ENCODE results near the gene FAM131A.

FAM131A gene

GRCh38 chr3:184337399-184337714 is at the start of gene FAM131A:
TSS of gene FAM131A (plus strand) at chr3:184337600. CDS start at chr3:184337631, 31 bp downstream.
- DNase-seq (ENCODE audit: low spot score), result peak; percentile 47

GRCh38 chr3:184289426-184289938 is 47.9 kb upstream of the FAM131A start:
- peak; percentile 81 for DNase-seq (ENCODE audit: low spot score)

GRCh38 chr3:184290331-184290730 is 47.1 kb upstream of the FAM131A start:
- DNase-seq (ENCODE audit: low spot score), result no peak

- no peak for DNase-seq (ENCODE audit: low spot score)
These were observed 46.2 kb upstream of the FAM131A start for GRCh38 chr3:184291044-184291737.

- no peak for DNase-seq (ENCODE audit: low spot score)
These were observed 45.5 kb upstream of the FAM131A start for GRCh38 chr3:184291738-184292445.

GRCh38 chr3:184295771-184296170 is 41.6 kb upstream of the FAM131A start:
- DNase-seq (ENCODE audit: low spot score), result no peak

GRCh38 chr3:184296616-184297015 is 40.8 kb upstream of the FAM131A start:
- DNase-seq (ENCODE audit: low spot score), result no peak

- peak; percentile 99 for DNase-seq (ENCODE audit: low spot score)
These were observed 38.5 kb upstream of the FAM131A start, which contains the start of gene PSMD2 for GRCh38 chr3:184298759-184299487. TSS of gene PSMD2 (plus strand) at chr3:184299241. CDS start at chr3:184299267, 26 bp downstream.

- peak; percentile 22 for DNase-seq (ENCODE audit: low spot score)
These were observed 37.7 kb upstream of the FAM131A start for GRCh38 chr3:184299488-184300377.

GRCh38 chr3:184300378-184300720 is 37.1 kb upstream of the FAM131A start:
- peak; percentile 6 for DNase-seq (ENCODE audit: low spot score)

GRCh38 chr3:184305577-184305976 is 31.8 kb upstream of the FAM131A start:
- DNase-seq (ENCODE audit: low spot score), result no peak

GRCh38 chr3:184306341-184306972 is 30.9 kb upstream of the FAM131A start:
- no peak for DNase-seq (ENCODE audit: low spot score)

GRCh38 chr3:184307915-184308314 is 29.5 kb upstream of the FAM131A start:
- no peak for DNase-seq (ENCODE audit: low spot score)

- no peak for DNase-seq (ENCODE audit: low spot score)
These were observed 28.7 kb upstream of the FAM131A start for GRCh38 chr3:184308744-184309143.

GRCh38 chr3:184311633-184312032 is 25.8 kb upstream of the FAM131A start:
- DNase-seq (ENCODE audit: low spot score), result no peak

- DNase-seq (ENCODE audit: low spot score), result peak; percentile 98
These were observed 23.1 kb upstream of the FAM131A start, which contains the start of gene EIF4G1 for GRCh38 chr3:184314363-184314699. TSS of gene EIF4G1 (plus strand) at chr3:184314606. CDS start at chr3:184315797, 1,191 bp downstream.

GRCh38 chr3:184314700-184315542 is 22.5 kb upstream of the FAM131A start:
- DNase-seq (ENCODE audit: low spot score), result peak; percentile 91

- DNase-seq (ENCODE audit: low spot score), result peak; percentile 9
These were observed 21.9 kb upstream of the FAM131A start for GRCh38 chr3:184315543-184315867.

- peak; percentile 10 for DNase-seq (ENCODE audit: low spot score)
These were observed 21.3 kb upstream of the FAM131A start for GRCh38 chr3:184315871-184316661.

GRCh38 chr3:184316792-184317191 is 20.6 kb upstream of the FAM131A start:
- DNase-seq (ENCODE audit: low spot score), result no peak
